ENCODE results near the gene PIK3IP1. TPM values are rescaled to one million over a fixed set of nuclear protein-coding genes. Genes with fewer than 3 reads are reported as not detected.

The PIK3IP1 gene
- total and polyA plus RNA-seq, 2 donors (not counting 3 experiments of a cell fraction or from before 2014, with no cell fraction given): 7.7 to 13.2 TPM

- TF ChIP-seq MYC (IDR thresholded peaks at IDR 0.05; ENCODE audit: low read depth, low read length): no peak
- TF ChIP-seq JUN (IDR thresholded peaks at IDR 0.05; ENCODE audit: borderline replicate concordance, insufficient read depth, insufficient read length, low read depth): no peak
- TF ChIP-seq EZH2 (IDR thresholded peaks at IDR 0.05; ENCODE audit: borderline replicate concordance, low read depth, low read length, severe bottlenecking): no peak
- TF ChIP-seq POLR2AphosphoS5 (IDR thresholded peaks at IDR 0.05; ENCODE audit: insufficient read depth, low read depth, low read length): no peak
- no peak overlapping the region for H3K4me3 ChIP-seq (replicated peaks in 1 of 3; ENCODE audit: insufficient read depth in 1 of 3, low read depth in 1 of 3, low read length in 3 of 3)
- no peaks in the 10 kb centered on the region for H3K9me3 ChIP-seq (replicated peaks; ENCODE audit: control insufficient read depth, insufficient read depth, low read length)
- no peaks in the 10 kb centered on the region for H3K9me1 ChIP-seq (replicated peaks; ENCODE audit: control insufficient read depth, extremely low read depth, insufficient read depth, low read length)
- no peak overlapping the region for H3K4me2 ChIP-seq (ENCODE audit: insufficient read depth, low read length)
- H4K20me1 ChIP-seq (replicated peaks; ENCODE audit: control insufficient read depth, extremely low read depth, insufficient read depth, low read length): no peaks in the 10 kb centered on the region
- ChIA-PET CTCF (no interaction called here), POLR2A (no interaction called here)
- intact Hi-C loops (cut with micrococcal nuclease): no loop called here
- no peak overlapping the region for H2AFZ ChIP-seq (ENCODE audit: low read depth, low read length)
- peaks cover 12 to 48% of the 10 kb centered on the region in 2 experiments for H3K36me3 ChIP-seq (ENCODE audit: control insufficient read depth in 2 of 2, extremely low read depth in 1 of 2, insufficient read depth in 2 of 2, low read length in 2 of 2)
- no TSS peak for BruUV-seq (replicated peaks)
- no peak overlapping the region for H3K27ac ChIP-seq (ENCODE audit: insufficient read depth, low read depth, low read length)
- H3K79me2 ChIP-seq (ENCODE audit: control insufficient read depth, insufficient read depth, low read length): no peaks in the 10 kb centered on the region
- H3K27me3 ChIP-seq (ENCODE audit: control insufficient read depth in 2 of 2, insufficient read depth in 2 of 2, low read length in 2 of 2): no peaks in the 10 kb centered on the region
- FAIRE-seq (no peak), DNase-seq (ENCODE audit: low read depth, low spot score) (no peak)
- dilution Hi-C loops (cut with MboI; ENCODE audit: extremely low pct_ligation_motif_present, low sequenced_read_pairs): no loop called here
- H3K9ac ChIP-seq (replicated peaks; ENCODE audit: extremely low read depth, insufficient read depth, low read length): no peak overlapping the region
- H3K4me1 ChIP-seq (ENCODE audit: control insufficient read depth, extremely low read depth, insufficient read depth, low read length): no peaks in the 10 kb centered on the region
Observed at GRCh38 chr22:31329029-31329428, 36.7 kb upstream of the PIK3IP1 start.

GRCh38 chr22:31328544-31328960 is 36.3 kb upstream of the PIK3IP1 start:
- no peaks in the 10 kb centered on the region for H3K9me1 ChIP-seq (replicated peaks; ENCODE audit: control insufficient read depth, extremely low read depth, insufficient read depth, low read length)
- H3K4me3 ChIP-seq (replicated peaks in 1 of 3; ENCODE audit: insufficient read depth in 1 of 3, low read depth in 1 of 3, low read length in 3 of 3): no peak overlapping the region
- intact Hi-C loops (cut with micrococcal nuclease) (no loop called here), dilution Hi-C loops (cut with MboI; ENCODE audit: extremely low pct_ligation_motif_present, low sequenced_read_pairs) (no loop called here)
- no peak overlapping the region for H2AFZ ChIP-seq (ENCODE audit: low read depth, low read length)
- POLR2A ChIA-PET: interaction anchor here (0.5 kb wide), 1 partner anchor 453 kb away, joined by 3 read pairs; no protein-coding TSS in a partner anchor
- no peak overlapping the region for H3K4me2 ChIP-seq (ENCODE audit: insufficient read depth, low read length)
- peaks cover 12 to 45% of the 10 kb centered on the region in 2 experiments for H3K36me3 ChIP-seq (ENCODE audit: control insufficient read depth in 2 of 2, extremely low read depth in 1 of 2, insufficient read depth in 2 of 2, low read length in 2 of 2)
- no peak overlapping the region for H3K27ac ChIP-seq (ENCODE audit: insufficient read depth, low read depth, low read length)
- H3K4me1 ChIP-seq (ENCODE audit: control insufficient read depth, extremely low read depth, insufficient read depth, low read length): no peaks in the 10 kb centered on the region
- no peak for DNase-seq (ENCODE audit: low read depth, low spot score)
- no peaks in the 10 kb centered on the region for H4K20me1 ChIP-seq (replicated peaks; ENCODE audit: control insufficient read depth, extremely low read depth, insufficient read depth, low read length)
- BruUV-seq (replicated peaks): no TSS peak
- H3K79me2 ChIP-seq (ENCODE audit: control insufficient read depth, insufficient read depth, low read length): no peaks in the 10 kb centered on the region
- no peaks in the 10 kb centered on the region for H3K9me3 ChIP-seq (replicated peaks; ENCODE audit: control insufficient read depth, insufficient read depth, low read length)
- no peak for FAIRE-seq
- H3K27me3 ChIP-seq (ENCODE audit: control insufficient read depth in 2 of 2, insufficient read depth in 2 of 2, low read length in 2 of 2): no peaks in the 10 kb centered on the region
- TF ChIP-seq FOS (IDR thresholded peaks at IDR 0.05; ENCODE audit: borderline replicate concordance, insufficient read depth, low read length) (no peak), POLR2A (IDR thresholded peaks at IDR 0.05; ENCODE audit: low read depth, low read length) (no peak), GATA2 (IDR thresholded peaks at IDR 0.05; ENCODE audit: insufficient read depth, insufficient read length, low read depth, low read length) (no peak), POLR2AphosphoS5 (IDR thresholded peaks at IDR 0.05; ENCODE audit: insufficient read depth, low read depth, low read length) (no peak), JUN (IDR thresholded peaks at IDR 0.05; ENCODE audit: borderline replicate concordance, insufficient read depth, insufficient read length, low read depth) (no peak), MYC (IDR thresholded peaks at IDR 0.05; ENCODE audit: low read depth, low read length) (no peak), CTCF (IDR thresholded peaks at IDR 0.05; ENCODE audit: extremely low read depth in 1 of 2, insufficient read depth in 1 of 2, low read depth in 1 of 2, low read length in 2 of 2) (no peak), MAX (IDR thresholded peaks at IDR 0.05; ENCODE audit: insufficient read depth, insufficient read length) (no peak), EZH2 (IDR thresholded peaks at IDR 0.05; ENCODE audit: borderline replicate concordance, low read depth, low read length, severe bottlenecking) (no peak)
- H3K9ac ChIP-seq (replicated peaks; ENCODE audit: extremely low read depth, insufficient read depth, low read length): no peak overlapping the region
- CTCF ChIA-PET: interaction anchor here (1.2 kb wide), 1 partner anchor 15 kb away, joined by 5 read pairs; no protein-coding TSS in a partner anchor
